Activated CD4-positive, alpha-beta T cell treated with anti-CD3 and anti-CD28 coated beads, Interleukin-2, Interleukin-4, amounts not matched to agents 100 ng/mL and 50 ng/mL, durations not matched to agents 16 hours and 8 hours (primary cell): Measurements from ENCODE around the gene TRAPPC13.

Experiments
- DNase-seq: peaks from one replicate; pipeline ENCODE4 v3.0.0-alpha.2; 2020; ENCODE audit warnings: low spot score

Gene TRAPPC13

GRCh38 chr5:65682148-65682547 lies 57.3 kb downstream of the TRAPPC13 start:
- DNase-seq = no peak

- no peak for DNase-seq
Measured at GRCh38 chr5:65693121-65693520, 68.3 kb downstream of the TRAPPC13 start.

GRCh38 chr5:65695162-65695755 lies 70.4 kb downstream of the TRAPPC13 start:
- DNase-seq = no peak

- no peak for DNase-seq
Measured at GRCh38 chr5:65695896-65696295, 71.1 kb downstream of the TRAPPC13 start.

GRCh38 chr5:65696892-65697291 lies 72.1 kb downstream of the TRAPPC13 start:
- DNase-seq = no peak

GRCh38 chr5:65699338-65699737 lies 74.5 kb downstream of the TRAPPC13 start:
- DNase-seq = no peak

- DNase-seq = no peak
Measured at GRCh38 chr5:65702036-65702435, 77.2 kb downstream of the TRAPPC13 start.

GRCh38 chr5:65704621-65705239 lies 79.9 kb downstream of the TRAPPC13 start:
- DNase-seq = no peak

GRCh38 chr5:65707663-65708062 lies 82.8 kb downstream of the TRAPPC13 start:
- DNase-seq = no peak

- no peak for DNase-seq
Measured at GRCh38 chr5:65708145-65708544, 83.3 kb downstream of the TRAPPC13 start.
